HCT116 (cell line): ENCODE results near the gene CWC15. TPM values are rescaled to one million over a fixed set of nuclear protein-coding genes. Genes with fewer than 3 reads are reported as not detected.

Experiments used
- ATAC-seq: fragments of 200-7000 bp; cut with Tn5 transposase; 2 replicates; pipeline ENCODE4 v1.9.1; 2020; ENCODE audit warnings: mild to moderate bottlenecking, moderate library complexity
- BruUV-seq: library from RNA; stranded (reverse); fragments of 400-500 nt; replicated peaks from 2 replicates; lab custom pipeline; 2021; lab: Mats Ljungman, UMichigan
- CTCF ChIA-PET: fragments of 300-600 bp; sonication (Branson Sonifier 250); formaldehyde crosslinking; loops from one replicate; lab custom pipeline; 2021; ENCODE audit warnings: antibody characterized with exemption; lab: Charles Lee
- POLR2A ChIA-PET: fragments of 300-600, 350-600 bp; sonication (Branson Sonifier 250); formaldehyde crosslinking; loops from one replicate; lab custom pipeline; 2021; ENCODE audit warnings: antibody characterized with exemption; lab: Charles Lee
- RAD21 ChIA-PET, 2 experiments: fragments of 300-600 bp; sonication (Branson Sonifier 250); formaldehyde crosslinking; loops; one replicate each; lab custom pipeline; 2023; ENCODE audit warnings: low total read pairs in 2 of 2; ENCODE audit not compliant: uncharacterized antibody in 2 of 2, unreplicated experiment in 2 of 2, low non-redundant PET in 1 of 2; lab: Charles Lee
- DNase-seq: peaks from one replicate; pipeline ENCODE4 v3.0.0-alpha.2; 2010; ENCODE audit warnings: low read depth, low spot score
- H2AFZ ChIP-seq: fragments of 200-600 bp; shearing (Covaris generic), sonication (generic); 2 replicates; pipeline ENCODE4 v1.6.1; 2017; ENCODE audit warnings: low read depth, mixed run types, mixed read lengths, antibody characterized with exemption, low read length; ENCODE audit not compliant: poor library complexity, severe bottlenecking
- H3K27ac ChIP-seq: 2 replicates; pipeline ENCODE4 v1.5.1; 2012; ENCODE audit warnings: low read depth, low read length
- H3K27me3 ChIP-seq: fragments of 200-600 bp; sonication (generic); 2 replicates; pipeline ENCODE4 v1.6.1; 2016; ENCODE audit warnings: mixed run types, low read length, mixed read lengths; ENCODE audit not compliant: insufficient read depth
- H3K36me3 ChIP-seq, 2 experiments: fragments of 200-500 bp in 1 of 2; fragments of 200-600 bp in 1 of 2; sonication (Bioruptor generic) in 1 of 2; sonication (generic) in 1 of 2; 2 replicates each; pipeline versions ENCODE4 v1.5.1 to v1.6.1; 2014 to 2016; ENCODE audit warnings: low read length in 2 of 2, inconsistent platforms in 1 of 2, mixed read lengths in 1 of 2, mixed run types in 1 of 2; ENCODE audit not compliant: insufficient read depth in 2 of 2, control insufficient read depth in 1 of 2
- H3K4me1 ChIP-seq, 2 experiments: fragments of 200-600 bp in 1 of 2; sonication (generic) in 1 of 2; 2 replicates each; pipeline versions ENCODE4 v1.5.1 to v1.6.1; 2012 to 2017; ENCODE audit warnings: low read length in 2 of 2, inconsistent platforms in 1 of 2, mild to moderate bottlenecking in 1 of 2, mixed read lengths in 1 of 2, mixed run types in 1 of 2, moderate library complexity in 1 of 2; ENCODE audit not compliant: insufficient read depth in 2 of 2, control insufficient read depth in 1 of 2
- H3K4me2 ChIP-seq: fragments of 200-600 bp; sonication (generic); 2 replicates; pipeline ENCODE4 v1.6.1; 2017; ENCODE audit warnings: mixed run types, low read length, mixed read lengths
- H3K4me3 ChIP-seq, 2 experiments: fragments of 200-600 bp in 1 of 2; sonication (generic) in 1 of 2; replicated peaks in 1 of 2; 2 replicates each; pipeline ENCODE4 v1.5.1; 2011 to 2016; ENCODE audit warnings: low read length in 2 of 2, control low read depth in 1 of 2, low read depth in 1 of 2, mild to moderate bottlenecking in 1 of 2, mixed read lengths in 1 of 2, mixed run types in 1 of 2
- H3K79me2 ChIP-seq: fragments of 200-600 bp; sonication (generic); 2 replicates; pipeline ENCODE4 v1.6.1; 2017; ENCODE audit warnings: mild to moderate bottlenecking, mixed run types, low read length, moderate library complexity, mixed read lengths; ENCODE audit not compliant: insufficient read depth
- H3K9ac ChIP-seq: fragments of 200-600 bp; sonication (generic); 2 replicates; pipeline ENCODE4 v1.6.1; 2016; ENCODE audit warnings: low read length, mixed read lengths
- H3K9me2 ChIP-seq: fragments of 200-600 bp; sonication (generic), shearing (Covaris generic); 2 replicates; pipeline ENCODE4 v1.6.1; 2017; ENCODE audit warnings: mixed run types, mild to moderate bottlenecking, moderate library complexity; ENCODE audit not compliant: insufficient read depth
- H3K9me3 ChIP-seq, 2 experiments: fragments of 200-500 bp in 1 of 2; fragments of 200-600 bp in 1 of 2; sonication (Bioruptor generic) in 1 of 2; sonication (generic) in 1 of 2; 2 replicates each; pipeline ENCODE4 v1.6.1; 2014 to 2017; ENCODE audit warnings: low read length in 2 of 2, mixed read lengths in 2 of 2, inconsistent platforms in 1 of 2, low read depth in 1 of 2, mild to moderate bottlenecking in 1 of 2, mixed run types in 1 of 2, moderate library complexity in 1 of 2; ENCODE audit not compliant: control insufficient read depth in 1 of 2, insufficient read depth in 1 of 2
- H4K20me1 ChIP-seq: fragments of 200-600 bp; sonication (generic), shearing (Covaris generic); 2 replicates; pipeline ENCODE4 v1.6.1; 2017; ENCODE audit warnings: mixed run types, mild to moderate bottlenecking, moderate library complexity; ENCODE audit not compliant: insufficient read depth
- ATF3 ChIP-seq: IDR thresholded peaks from 2 replicates; pipeline ENCODE4 v1.6.1; 2012
- CBX3 ChIP-seq: IDR thresholded peaks from 2 replicates; pipeline ENCODE4 v1.6.1; 2012; ENCODE audit warnings: low read depth
- CEBPB ChIP-seq: IDR thresholded peaks from 2 replicates; pipeline ENCODE4 v1.6.1; 2012; ENCODE audit warnings: low read depth
- EGR1 ChIP-seq: IDR thresholded peaks from 2 replicates; pipeline ENCODE4 v1.6.1; 2012; ENCODE audit warnings: low read depth
- ELF1 ChIP-seq: IDR thresholded peaks from 2 replicates; pipeline ENCODE4 v1.6.1; 2012; ENCODE audit warnings: low read depth, borderline replicate concordance
- EZH2 ChIP-seq: fragments of 200-600 bp; sonication (generic); IDR thresholded peaks from 2 replicates; pipeline ENCODE4 v1.6.1; 2017; ENCODE audit warnings: antibody characterized with exemption, mixed run types
- JUND ChIP-seq: IDR thresholded peaks from 2 replicates; pipeline ENCODE4 v1.6.1; 2012
- POLR2A ChIP-seq: IDR thresholded peaks from 2 replicates; pipeline ENCODE4 v1.7.0; 2011; ENCODE audit warnings: borderline replicate concordance; ENCODE audit not compliant: insufficient read depth, insufficient read length; ENCODE audit errors: extremely low read depth
- POLR2AphosphoS5 ChIP-seq: IDR thresholded peaks from 2 replicates; pipeline ENCODE4 v1.6.1; 2011; ENCODE audit warnings: mild to moderate bottlenecking, low read depth, low read length, moderate library complexity
- RAD21 ChIP-seq: IDR thresholded peaks from 2 replicates; pipeline ENCODE4 v1.6.1; 2012; ENCODE audit warnings: low read depth, mild to moderate bottlenecking
- REST ChIP-seq: IDR thresholded peaks from 2 replicates; pipeline ENCODE4 v1.6.1; 2012; ENCODE audit warnings: low read depth
- SIN3A ChIP-seq: IDR thresholded peaks from 2 replicates; pipeline ENCODE4 v1.6.1; 2012; ENCODE audit warnings: low read depth
- SP1 ChIP-seq: IDR thresholded peaks from 2 replicates; pipeline ENCODE4 v1.6.1; 2012; ENCODE audit warnings: low read depth
- SRF ChIP-seq: IDR thresholded peaks from 2 replicates; pipeline ENCODE4 v1.6.1; 2012; ENCODE audit warnings: low read depth
- TCF7L2 ChIP-seq: IDR thresholded peaks from 2 replicates; pipeline ENCODE4 v1.7.0; 2011; ENCODE audit warnings: borderline replicate concordance, inconsistent platforms; ENCODE audit not compliant: insufficient read depth, insufficient read length; ENCODE audit errors: extremely low read depth
- YY1 ChIP-seq: IDR thresholded peaks from 2 replicates; pipeline ENCODE4 v1.6.1; 2011; ENCODE audit warnings: low read length, low read depth, moderate library complexity, mild to moderate bottlenecking; ENCODE audit not compliant: insufficient replicate concordance; ENCODE audit errors: extremely low read depth
- ZBTB33 ChIP-seq: IDR thresholded peaks from 2 replicates; pipeline ENCODE4 v1.6.1; 2011; ENCODE audit warnings: mild to moderate bottlenecking, low read length, moderate library complexity; ENCODE audit not compliant: insufficient replicate concordance; ENCODE audit errors: extremely low read depth
- ZFX ChIP-seq: fragments of 450-650 bp; IDR thresholded peaks from 2 replicates; pipeline ENCODE4 v1.6.1; 2017
- intact Hi-C: fragments of 100-400 bp; cut with micrococcal nuclease; formaldehyde crosslinking; loops from 2 replicates; pipeline ENCODE4 v1.10.0; 2022
- total RNA-seq: library from RNA; stranded (reverse); gene quantifications from one replicate; pipeline ENCODE4 v1.2.1, GENCODE V29; 2021; ENCODE audit not compliant: unreplicated experiment

Gene CWC15
- total RNA-seq, 1 experiment from 2014 or later = 47.6 TPM

- Histone ChIP-seq H2AFZ (no peak overlapping the region), H3K4me3 (no peak overlapping the region), H3K9me3 (no peaks in the 10 kb centered on the region), H3K27ac (no peak overlapping the region), H3K4me2 (no peak overlapping the region)
- no peak for ATAC-seq
- RAD21 ChIA-PET = no interaction called here
- TF ChIP-seq CEBPB (no peak), ZFX (no peak), TCF7L2 (no peak), YY1 (no peak), REST (no peak), SP1 (no peak), POLR2A (no peak), JUND (no peak), CBX3 (no peak), ATF3 (no peak), SRF (no peak), POLR2AphosphoS5 (no peak), EGR1 (no peak), EZH2 (no peak), RAD21 (no peak), SIN3A (no peak), ZBTB33 (no peak), ELF1 (no peak)
- TF ChIP-seq, all 23 proteins: peak for 0
- H3K9me2 ChIP-seq = no peaks in the 10 kb centered on the region
- CTCF ChIA-PET = no interaction called here
- no peaks in the 10 kb centered on the region for H3K27me3 ChIP-seq
- H3K36me3 ChIP-seq = no peaks in the 10 kb centered on the region
- H3K4me1 ChIP-seq = no peaks in the 10 kb centered on the region
- H3K9ac ChIP-seq = no peak overlapping the region
- POLR2A ChIA-PET = no interaction called here
- BruUV-seq = no TSS peak
- H4K20me1 ChIP-seq = no peaks in the 10 kb centered on the region
- no peak for DNase-seq
- intact Hi-C loops = no loop called here
- no peaks in the 10 kb centered on the region for H3K79me2 ChIP-seq
Observed at GRCh38 chr11:94941131-94941530, 32.2 kb downstream of the CWC15 start.
